Esophagus muscularis mucosa (tissue), 3 donors: Measurements from ENCODE around the gene H6PD.

ENCODE experiments used
- CTCF ChIP-seq, 3 experiments: fragments of 200-600 bp in 2 of 3; fragments of 450-650 bp in 1 of 3; sonication (generic) in 2 of 3; IDR thresholded peaks; one replicate each; pipeline ENCODE4 v1.5.1; 2017 to 2019; ENCODE audit warnings: antibody characterized with exemption in 3 of 3, mild to moderate bottlenecking in 2 of 3, moderate library complexity in 1 of 3
- EP300 ChIP-seq: sonication (generic); formaldehyde crosslinking; IDR thresholded peaks from one replicate; pipeline ENCODE4 v1.6.1; 2017; ENCODE audit warnings: antibody characterized with exemption

GRCh38 chr1:9275161-9275560 is 40.6 kb downstream of the H6PD start:
- TF ChIP-seq EP300 (no peak), CTCF (IDR thresholded peaks at IDR 0.05) (no peak)
